HG03457 (cell line): ENCODE results near the gene FEM1A.
"Not testable (repeated sequence)": the region's sequence is repeated elsewhere in the genome, so short reads cannot be mapped to it uniquely, and the experiment has no call there.

Source experiments
- ATAC-seq: cut with Tn5 transposase; IDR thresholded peaks from one replicate; pipeline ENCODE4 v1.9.1; 2021; ENCODE audit warnings: moderate number of reproducible peaks; ENCODE audit not compliant: unreplicated experiment

The FEM1A gene

GRCh38 chr19:4773047-4773640 is 18.4 kb upstream of the FEM1A start:
- no peak for ATAC-seq

DNA sequence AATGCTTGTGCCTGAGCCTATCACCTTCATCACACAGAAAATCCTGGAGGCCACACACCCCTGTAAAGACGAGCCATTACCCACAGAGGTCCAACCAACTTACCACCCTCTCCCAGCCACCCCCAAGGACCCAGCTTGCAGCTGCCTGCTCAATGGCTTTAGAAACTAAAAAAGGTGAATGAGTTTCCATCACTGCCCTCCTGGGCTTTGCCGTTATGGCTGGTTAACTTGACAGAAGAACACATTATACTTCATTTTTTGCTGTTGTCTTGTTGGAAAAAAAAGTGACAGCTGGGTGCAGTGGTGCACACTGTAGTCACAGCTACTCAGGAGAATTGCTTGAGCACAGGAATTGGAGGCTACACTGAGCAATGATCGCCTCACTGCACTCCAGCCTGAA is 17.4 kb upstream of the FEM1A start:
- no peak for ATAC-seq

- ATAC-seq, result no peak
Measured at GRCh38 chr19:4775627-4776152, 15.8 kb upstream of the FEM1A start.

DNA sequence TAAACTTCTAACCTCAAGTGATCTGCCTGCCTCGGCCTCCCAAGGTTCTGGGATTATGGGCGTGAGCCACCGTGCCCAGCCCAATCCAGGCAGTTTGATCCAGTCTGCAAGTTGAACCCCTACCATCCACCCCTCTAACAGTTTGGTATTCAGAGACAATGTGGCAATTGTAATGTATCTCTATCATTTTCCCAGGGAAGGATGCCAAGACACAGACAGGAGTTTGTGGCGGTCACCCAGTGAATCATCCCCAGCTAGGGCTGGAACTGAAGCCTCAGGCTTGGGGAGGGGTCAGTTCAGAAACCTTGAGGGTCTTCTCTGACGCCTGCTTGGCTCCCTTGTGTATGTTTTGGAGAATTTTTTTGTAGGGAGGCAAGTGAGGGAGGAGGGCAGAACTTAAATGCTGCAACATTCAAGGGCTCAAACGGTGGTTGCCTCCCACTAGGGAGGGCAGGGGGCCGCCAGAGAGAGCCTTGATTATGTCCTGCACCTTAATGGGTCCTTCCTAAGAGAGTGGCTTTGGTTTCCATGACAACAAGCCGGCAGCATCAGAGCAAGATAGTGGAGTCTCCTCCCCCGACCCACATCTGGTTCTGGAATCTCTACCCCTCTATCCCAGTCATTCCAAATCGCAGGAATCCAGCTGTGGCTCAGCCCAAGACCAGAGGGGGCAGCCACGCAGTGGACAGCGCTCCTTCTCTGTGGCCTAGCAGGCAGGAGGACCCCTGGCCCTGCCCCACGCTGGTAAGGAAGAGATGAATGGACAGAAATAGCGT is 14.9 kb upstream of the FEM1A start:
- no peak for ATAC-seq

GRCh38 chr19:4778124-4778523 is 13.4 kb upstream of the FEM1A start:
- ATAC-seq, result not testable (repeated sequence)

- ATAC-seq, result no peak
Measured at GRCh38 chr19:4780860-4781259, 10.7 kb upstream of the FEM1A start.

DNA sequence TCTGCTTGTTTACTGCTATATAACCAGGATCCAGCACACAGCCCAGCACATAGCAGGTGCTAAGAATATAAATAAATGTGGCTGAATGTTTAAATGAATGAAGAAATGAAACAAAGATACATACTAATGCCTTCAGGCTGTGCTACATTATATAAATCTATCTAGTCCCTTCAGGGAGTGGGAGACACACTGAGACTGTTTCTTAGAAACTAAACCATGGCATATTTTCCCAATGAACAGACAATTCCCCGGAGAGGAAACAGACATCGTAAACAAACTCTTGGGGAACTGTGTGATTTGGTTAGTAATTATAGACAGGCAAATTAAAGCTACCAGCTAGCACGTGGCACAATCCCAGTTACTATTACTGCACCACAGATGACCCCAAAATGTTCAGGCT is 9.7 kb upstream of the FEM1A start:
- no peak for ATAC-seq

- ATAC-seq, result not testable (repeated sequence)
Measured at GRCh38 chr19:4786412-4787016, 5.0 kb upstream of the FEM1A start.

- ATAC-seq, result not testable (repeated sequence)
Measured at GRCh38 chr19:4792019-4792865, 708 bp downstream of the FEM1A start.

DNA sequence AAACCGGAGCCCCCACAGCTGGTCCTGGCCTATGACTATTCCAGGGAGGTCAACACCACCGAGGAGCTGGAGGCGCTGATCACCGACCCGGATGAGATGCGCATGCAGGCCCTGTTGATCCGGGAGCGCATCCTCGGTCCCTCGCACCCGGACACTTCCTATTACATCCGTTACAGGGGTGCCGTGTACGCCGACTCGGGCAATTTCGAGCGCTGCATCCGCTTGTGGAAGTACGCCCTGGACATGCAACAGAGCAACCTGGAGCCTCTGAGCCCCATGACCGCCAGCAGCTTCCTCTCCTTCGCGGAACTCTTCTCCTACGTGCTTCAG is 1.3 kb downstream of the FEM1A start:
- not testable (repeated sequence) for ATAC-seq

DNA sequence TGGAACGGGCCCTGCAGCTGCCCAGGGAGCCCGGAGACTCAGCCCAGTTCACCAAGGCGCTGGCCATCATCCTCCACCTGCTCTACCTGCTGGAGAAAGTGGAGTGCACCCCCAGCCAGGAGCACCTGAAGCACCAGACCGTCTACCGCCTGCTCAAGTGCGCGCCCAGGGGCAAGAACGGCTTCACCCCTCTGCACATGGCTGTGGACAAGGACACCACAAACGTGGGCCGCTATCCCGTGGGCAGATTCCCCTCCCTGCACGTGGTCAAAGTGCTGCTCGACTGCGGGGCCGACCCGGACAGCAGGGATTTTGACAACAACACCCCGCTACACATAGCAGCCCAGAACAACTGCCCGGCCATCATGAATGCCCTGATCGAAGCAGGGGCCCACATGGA is 1.7 kb downstream of the FEM1A start:
- not testable (repeated sequence) for ATAC-seq

DNA sequence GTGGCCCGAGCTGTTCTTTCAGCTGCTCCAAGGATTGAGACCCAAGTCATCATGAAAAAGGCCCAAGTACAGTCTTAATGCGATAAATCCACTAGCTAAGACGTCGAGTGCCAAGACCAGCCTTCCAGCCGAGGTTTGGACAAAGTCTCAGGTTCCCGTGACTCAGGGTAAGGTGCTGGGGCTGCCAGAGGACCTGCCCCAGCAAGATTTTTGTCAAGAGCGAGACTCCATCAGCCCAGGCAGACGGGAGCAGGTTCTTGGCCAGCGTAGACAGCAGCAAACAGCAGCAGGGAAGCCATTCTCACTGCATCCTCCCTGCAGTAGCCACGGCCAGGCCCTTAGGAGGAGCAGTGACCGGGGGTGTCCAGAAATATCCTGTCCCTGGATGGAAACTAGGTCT is 3.4 kb downstream of the FEM1A start:
- ATAC-seq, result no peak

- no peak for ATAC-seq
Measured at GRCh38 chr19:4795400-4795799, 3.9 kb downstream of the FEM1A start.

- ATAC-seq, result no peak
Measured at GRCh38 chr19:4800591-4801081, 9.1 kb downstream of the FEM1A start.

- no peak for ATAC-seq
Measured at GRCh38 chr19:4801085-4801619, 9.6 kb downstream of the FEM1A start.

- ATAC-seq, result no peak
Measured at GRCh38 chr19:4802711-4803110, 11.2 kb downstream of the FEM1A start.

DNA sequence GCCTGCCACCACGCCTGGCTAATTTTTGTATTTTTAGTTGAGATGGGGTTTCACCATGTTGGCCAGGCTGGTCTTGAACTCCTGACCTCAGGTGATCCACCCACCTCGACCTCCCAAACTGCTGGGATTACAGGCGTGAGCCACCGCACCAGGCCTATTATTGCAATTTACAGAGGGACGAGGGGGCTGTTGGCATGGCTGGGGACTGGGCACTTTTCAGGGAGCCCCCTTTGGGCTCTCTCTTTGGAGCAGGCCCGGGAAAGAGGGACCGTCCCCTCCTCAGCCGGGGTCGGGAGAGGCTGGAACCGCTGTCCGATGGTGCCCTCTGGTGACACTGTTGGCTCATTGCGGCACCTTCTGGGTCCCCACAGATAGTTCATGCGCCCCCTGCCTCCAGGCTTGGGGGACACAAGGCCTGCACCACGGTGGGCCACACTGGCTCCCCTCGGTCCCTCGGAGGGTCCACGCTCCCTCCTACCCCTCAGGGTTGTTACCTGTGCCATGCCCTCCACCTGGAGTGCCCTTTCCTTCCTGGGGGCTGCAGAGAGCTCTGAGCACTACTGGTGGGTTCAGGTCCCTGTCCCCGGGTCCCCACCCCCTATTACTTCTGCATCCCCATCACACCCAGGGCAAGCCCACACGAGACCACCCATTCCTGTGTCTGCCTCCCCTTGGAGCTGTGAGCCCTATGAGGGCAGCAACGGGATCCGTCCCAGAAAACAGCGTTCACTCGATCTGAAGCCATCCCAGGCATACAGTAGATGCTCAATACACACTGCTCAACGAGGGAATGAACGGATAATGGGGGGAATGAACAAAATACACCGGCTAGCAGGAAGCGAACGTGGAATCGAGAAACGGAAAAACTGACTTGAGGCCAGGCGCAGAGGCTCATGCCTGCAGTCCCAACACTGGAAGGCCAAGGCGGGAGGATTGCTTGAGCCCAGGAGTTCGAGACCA is 12.5 kb downstream of the FEM1A start:
- ATAC-seq, result no peak

- not testable (repeated sequence) for ATAC-seq
Measured at GRCh38 chr19:4805140-4805539, 13.6 kb downstream of the FEM1A start.

GRCh38 chr19:4806384-4806783 is 14.8 kb downstream of the FEM1A start:
- ATAC-seq, result no peak

DNA sequence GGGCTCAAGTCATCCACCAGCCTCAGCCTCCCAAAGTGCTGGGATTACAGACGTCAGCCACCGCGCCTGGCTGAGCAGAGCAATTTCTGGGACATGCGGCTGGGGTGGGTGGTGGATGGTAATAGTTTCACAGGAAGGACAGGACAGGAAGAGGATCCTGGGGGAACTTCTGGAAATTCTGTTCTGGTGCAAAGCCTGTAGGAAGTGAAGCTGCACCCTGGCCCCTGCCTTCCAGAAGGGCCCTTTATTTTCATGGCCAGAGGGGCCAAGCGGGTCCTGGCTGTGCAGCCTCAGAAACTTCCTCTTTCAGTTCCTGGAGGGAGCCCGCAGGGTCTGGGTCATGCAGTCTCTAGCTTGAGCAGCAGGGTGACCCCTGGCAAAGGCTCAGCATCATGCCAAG is 15.7 kb downstream of the FEM1A start:
- ATAC-seq, result no peak
